Measurements from ENCODE around the gene TRPC4. TPM values are rescaled to one million over a fixed set of nuclear protein-coding genes. Genes with fewer than 3 reads are reported as not detected.

Gene TRPC4
- total RNA-seq, 1 experiment from 2014 or later = 8.0 TPM

- peaks cover 9% of the 10 kb centered on the region for H3K4me1 Mint-ChIP-seq
- DNase-seq (ENCODE audit: low spot score) = no peak
These were observed 254.3 kb downstream of the TRPC4 start for GRCh38 chr13:37615276-37615675.

More at GRCh38 chr13:37615276-37615675, 254.3 kb downstream of the TRPC4 start:
- CTCF ChIA-PET = no interaction called here
- H3K36me3 Mint-ChIP-seq = no peaks in the 10 kb centered on the region
- H3K4me3 Mint-ChIP-seq = no peak overlapping the region
- no peak overlapping the region for H3K27ac Mint-ChIP-seq
- no peaks in the 10 kb centered on the region for H3K9me3 Mint-ChIP-seq
- ATAC-seq = no peak
- no peak for TF ChIP-seq ZMAT4 (CRISPR knock-in tag; IDR thresholded peaks at IDR 0.05)
- TF ChIP-seq GTF2I (CRISPR knock-in tag; conservative IDR thresholded peaks at IDR 0.05) = no peak
- no peak for TF ChIP-seq FOXP4 (CRISPR knock-in tag; IDR thresholded peaks at IDR 0.05)
- no peak for TF ChIP-seq IRF2 (CRISPR knock-in tag; IDR thresholded peaks at IDR 0.05; ENCODE audit: borderline replicate concordance, low read depth)
- no peak for TF ChIP-seq ELF4 (CRISPR knock-in tag; IDR thresholded peaks at IDR 0.05; ENCODE audit: low read depth)
- TF ChIP-seq ZNF281 (CRISPR knock-in tag; IDR thresholded peaks at IDR 0.05) = no peak
- no peak for TF ChIP-seq NFYB (CRISPR knock-in tag; conservative IDR thresholded peaks at IDR 0.05; ENCODE audit: low read depth)
- TF ChIP-seq NFE2L1 (CRISPR knock-in tag; IDR thresholded peaks at IDR 0.05) = no peak
- no peak for TF ChIP-seq HMGXB4 (CRISPR knock-in tag; IDR thresholded peaks at IDR 0.05)
- no peak for TF ChIP-seq OVOL2 (CRISPR knock-in tag; IDR thresholded peaks at IDR 0.05; ENCODE audit: borderline replicate concordance)
- no peak for TF ChIP-seq ZNF232 (CRISPR knock-in tag; IDR thresholded peaks at IDR 0.05)
- no peak for TF ChIP-seq E2F1 (CRISPR knock-in tag; IDR thresholded peaks at IDR 0.05)
- TF ChIP-seq ZNF512 (CRISPR knock-in tag; IDR thresholded peaks at IDR 0.05; ENCODE audit: borderline replicate concordance) = no peak
- no peak for TF ChIP-seq CTCF (IDR thresholded peaks at IDR 0.05)
- no peak for TF ChIP-seq ZNF138 (CRISPR knock-in tag; conservative IDR thresholded peaks at IDR 0.05)
- TF ChIP-seq SMAD3 (CRISPR knock-in tag; IDR thresholded peaks at IDR 0.05; ENCODE audit: borderline replicate concordance) = no peak
- TF ChIP-seq PREB (CRISPR knock-in tag; IDR thresholded peaks at IDR 0.05; ENCODE audit: borderline replicate concordance) = no peak
- no peak for TF ChIP-seq ZBTB21 (CRISPR knock-in tag; IDR thresholded peaks at IDR 0.05; ENCODE audit: borderline replicate concordance)
- TF ChIP-seq ZNF423 (CRISPR knock-in tag; IDR thresholded peaks at IDR 0.05) = no peak
- H3K27me3 Mint-ChIP-seq (ENCODE audit: low read depth) = no peaks in the 10 kb centered on the region
- POLR2A ChIA-PET = no interaction called here

Measured in WTC11 (cell line).